A673 (cell line): ENCODE data around the gene KATNBL1. TPM values are rescaled to one million over a fixed set of nuclear protein-coding genes. Genes with fewer than 3 reads are reported as not detected.

Source experiments
- BruUV-seq: library from RNA; stranded (reverse); fragments of 400-500 nt; replicated peaks from 2 replicates; lab custom pipeline; 2021; lab: Mats Ljungman, UMichigan
- CTCF ChIA-PET: fragments of 300-600 bp; sonication (Branson Sonifier 250); formaldehyde crosslinking; loops from one replicate; lab custom pipeline; 2022; ENCODE audit warnings: antibody characterized with exemption; lab: Charles Lee
- POLR2A ChIA-PET: fragments of 300-600 bp; sonication (Branson Sonifier 250); formaldehyde crosslinking; loops from one replicate; lab custom pipeline; 2022; ENCODE audit warnings: antibody characterized with exemption; ENCODE audit not compliant: low non-redundant PET; lab: Charles Lee
- DNase-seq: peaks from one replicate; pipeline ENCODE4 v3.0.0-alpha.2; 2015; ENCODE audit warnings: low spot score
- H3K27ac ChIP-seq: fragments of 200-600 bp; sonication (generic); 2 replicates; pipeline ENCODE4 v1.5.1; 2016; ENCODE audit warnings: mixed run types, low read depth, mild to moderate bottlenecking, mixed read lengths, antibody characterized with exemption, low read length; ENCODE audit not compliant: poor library complexity, severe bottlenecking
- H3K27me3 ChIP-seq: fragments of 200-600 bp; sonication (generic); replicated peaks from 2 replicates; pipeline ENCODE4 v1.6.1; 2017; ENCODE audit warnings: mixed run types, low read depth, mild to moderate bottlenecking, mixed read lengths, antibody characterized with exemption, low read length; ENCODE audit not compliant: insufficient read depth, poor library complexity
- H3K36me3 ChIP-seq: fragments of 200-600 bp; sonication (generic); 2 replicates; pipeline ENCODE4 v1.6.1; 2016; ENCODE audit warnings: mixed run types, mild to moderate bottlenecking, mixed read lengths, antibody characterized with exemption, low read length; ENCODE audit not compliant: insufficient read depth, poor library complexity, severe bottlenecking
- H3K4me1 ChIP-seq: fragments of 200-600 bp; sonication (generic); 2 replicates; pipeline ENCODE4 v1.6.1; 2017; ENCODE audit warnings: mixed run types, mild to moderate bottlenecking, mixed read lengths, antibody characterized with exemption, low read length; ENCODE audit not compliant: insufficient read depth, poor library complexity, severe bottlenecking
- H3K4me3 ChIP-seq: fragments of 200-600 bp; sonication (generic); 2 replicates; pipeline ENCODE4 v1.5.1; 2016; ENCODE audit warnings: low read depth, mixed run types, mild to moderate bottlenecking, mixed read lengths, low read length; ENCODE audit not compliant: poor library complexity, severe bottlenecking
- H3K9me3 ChIP-seq: fragments of 200-600 bp; sonication (generic); 2 replicates; pipeline ENCODE4 v1.6.1; 2016; ENCODE audit warnings: mixed run types, low read depth, mild to moderate bottlenecking, mixed read lengths, antibody characterized with exemption, low read length; ENCODE audit not compliant: poor library complexity, severe bottlenecking
- CTCF ChIP-seq: fragments of 300-800, 200-600 bp; sonication (generic); conservative IDR thresholded peaks from 2 replicates; pipeline ENCODE4 v1.5.1; 2017; ENCODE audit warnings: low read depth, mild to moderate bottlenecking, antibody characterized with exemption, low read length, moderate library complexity, mixed read lengths
- EZH2 ChIP-seq: fragments of 200-600 bp; sonication (generic); IDR thresholded peaks from 2 replicates; pipeline ENCODE4 v1.6.1; 2017; ENCODE audit warnings: borderline replicate concordance, low read depth, mild to moderate bottlenecking, mixed read lengths, antibody characterized with exemption, low read length; ENCODE audit not compliant: poor library complexity, severe bottlenecking
- intact Hi-C: fragments of 100-400 bp; cut with micrococcal nuclease; formaldehyde crosslinking; loops from one replicate; pipeline ENCODE4 v1.10.0; 2022; ENCODE audit not compliant: unreplicated experiment
- total RNA-seq: library from RNA; stranded (reverse); gene quantifications from 2 replicates; pipeline ENCODE4 v1.2.3, GENCODE V29; 2021

Gene KATNBL1
- total RNA-seq, 1 experiment from 2014 or later: 55.1 TPM

- Histone ChIP-seq H3K27me3 (no peaks in the 10 kb centered on the region), H3K36me3 (no peaks in the 10 kb centered on the region), H3K4me3 (no peak overlapping the region), H3K27ac (no peak overlapping the region), H3K4me1 (no peaks in the 10 kb centered on the region), H3K9me3 (no peaks in the 10 kb centered on the region)
- CTCF ChIA-PET: interaction anchor here (1.5 kb wide), 1 partner anchor 128 kb away, joined by 4 read pairs; no protein-coding TSS in a partner anchor
- no TSS peak for BruUV-seq
- POLR2A ChIA-PET: no interaction called here
- TF ChIP-seq EZH2: no peak
- TF ChIP-seq CTCF: no peak
- intact Hi-C loops: loop anchor here (10.0 kb wide), 1 partner anchor 124 kb away; the partner anchor contains the start of gene LPCAT4
- no peak for DNase-seq
Measured at GRCh38 chr15:34240537-34240936, 30.6 kb upstream of the KATNBL1 start.

- CTCF ChIA-PET: no interaction called here
- Histone ChIP-seq H3K27ac (no peak overlapping the region), H3K4me3 (no peak overlapping the region), H3K9me3 (no peaks in the 10 kb centered on the region), H3K27me3 (no peaks in the 10 kb centered on the region), H3K36me3 (no peaks in the 10 kb centered on the region), H3K4me1 (no peaks in the 10 kb centered on the region)
- intact Hi-C loops: no loop called here
- DNase-seq: no peak
- no TSS peak for BruUV-seq
- POLR2A ChIA-PET: no interaction called here
- TF ChIP-seq CTCF (no peak), EZH2 (no peak)
Measured at GRCh38 chr15:34239151-34239808, 29.4 kb upstream of the KATNBL1 start.

GRCh38 chr15:34233614-34234013 lies 23.7 kb upstream of the KATNBL1 start:
- H3K4me1 ChIP-seq: no peaks in the 10 kb centered on the region
- H3K27me3 ChIP-seq: no peaks in the 10 kb centered on the region
- POLR2A ChIA-PET: no interaction called here
- TF ChIP-seq EZH2 (no peak), CTCF (no peak)
- H3K4me3 ChIP-seq: no peak overlapping the region
- no peaks in the 10 kb centered on the region for H3K9me3 ChIP-seq
- CTCF ChIA-PET: no interaction called here
- BruUV-seq: no TSS peak
- intact Hi-C loops: no loop called here
- H3K27ac ChIP-seq: no peak overlapping the region
- DNase-seq: no peak
- peaks cover 14% of the 10 kb centered on the region for H3K36me3 ChIP-seq
